ENCODE results near the gene NPFF.

NPFF gene

DNA sequence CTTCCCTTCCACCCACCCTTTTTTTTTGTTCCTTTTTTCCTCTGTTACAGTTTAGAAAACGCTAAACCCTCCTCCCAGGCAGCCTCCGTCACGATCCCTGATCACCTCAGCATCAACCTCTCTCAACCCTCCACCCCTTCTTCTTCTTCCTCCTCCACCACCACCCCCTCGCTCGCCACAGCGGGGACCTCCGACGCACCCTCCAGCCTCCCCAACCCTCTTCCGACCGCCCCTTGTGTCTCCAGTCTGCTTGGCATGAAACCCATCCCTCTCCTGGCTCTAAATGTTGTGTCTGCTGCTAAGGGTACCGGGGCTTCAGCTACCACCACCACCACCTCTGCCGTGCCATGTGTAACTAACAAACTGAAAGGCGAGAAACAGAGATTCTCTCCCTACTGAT is 32.5 kb downstream of the NPFF start:
- DNase-seq (ENCODE audit: low spot score): no peak

DNA sequence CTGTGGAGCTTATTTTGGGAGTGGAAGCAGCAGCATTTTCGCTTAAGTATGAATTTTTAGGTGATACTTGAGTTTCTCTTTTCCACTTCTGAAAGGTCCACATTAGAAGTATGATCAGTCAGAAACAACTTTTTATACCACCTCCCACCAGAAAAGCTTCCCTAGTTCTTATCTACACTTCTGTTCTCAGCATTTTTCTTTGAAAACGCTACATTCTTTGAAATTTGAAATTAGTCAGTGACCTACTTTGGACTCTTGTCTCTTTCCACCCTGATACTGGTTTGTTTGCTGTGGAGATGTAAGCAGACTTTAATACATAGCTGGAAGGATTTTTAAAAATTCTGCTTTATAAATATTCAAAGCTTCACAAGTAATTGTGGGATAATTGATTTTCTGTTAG is 33.2 kb downstream of the NPFF start:
- DNase-seq (ENCODE audit: low spot score): no peak

DNA sequence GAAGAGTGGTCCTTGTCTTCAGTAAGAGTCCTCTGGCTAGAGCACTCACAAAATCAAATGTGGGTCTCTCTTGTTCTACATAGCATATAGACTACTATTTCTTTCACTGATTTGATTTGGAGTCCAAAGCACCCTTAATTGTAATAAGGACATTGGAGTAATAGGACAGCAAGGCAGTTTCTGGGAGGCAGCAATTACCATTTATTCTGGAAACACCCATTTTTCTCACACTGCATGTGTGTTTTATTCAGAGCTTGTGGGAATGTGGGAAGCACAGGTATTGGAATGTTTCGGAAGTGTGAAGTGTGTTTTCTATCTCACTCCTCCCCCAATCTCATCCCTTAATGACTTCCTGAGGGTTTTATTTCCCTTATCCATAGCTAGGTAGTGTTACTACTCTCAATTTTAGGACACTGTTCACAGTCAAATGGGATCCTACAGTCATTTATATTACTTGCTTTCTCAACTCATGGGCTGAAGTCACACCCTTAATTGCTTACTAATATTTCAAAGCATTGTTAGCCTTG is 35.2 kb downstream of the NPFF start:
- no peak for DNase-seq (ENCODE audit: low spot score)

DNA sequence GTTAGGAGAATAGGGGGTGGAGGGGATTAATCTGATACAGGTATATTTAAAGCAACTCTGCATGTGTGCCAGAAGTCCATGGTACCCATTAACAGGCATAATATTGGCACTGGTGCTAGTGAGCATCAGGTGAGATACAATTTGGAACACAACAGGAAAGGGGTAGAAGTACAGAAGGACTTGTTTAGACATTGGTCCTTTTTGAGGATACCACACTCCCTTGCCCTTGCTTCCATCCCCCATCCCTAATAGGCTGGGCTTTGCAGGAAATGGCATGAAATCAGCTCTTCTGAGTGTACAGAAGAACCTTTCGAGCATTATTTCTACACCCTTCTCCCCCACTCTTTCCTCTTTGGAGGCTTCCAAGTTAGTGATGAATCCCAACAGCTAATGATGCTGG is 39.0 kb downstream of the NPFF start:
- DNase-seq (ENCODE audit: low spot score): no peak

DNA sequence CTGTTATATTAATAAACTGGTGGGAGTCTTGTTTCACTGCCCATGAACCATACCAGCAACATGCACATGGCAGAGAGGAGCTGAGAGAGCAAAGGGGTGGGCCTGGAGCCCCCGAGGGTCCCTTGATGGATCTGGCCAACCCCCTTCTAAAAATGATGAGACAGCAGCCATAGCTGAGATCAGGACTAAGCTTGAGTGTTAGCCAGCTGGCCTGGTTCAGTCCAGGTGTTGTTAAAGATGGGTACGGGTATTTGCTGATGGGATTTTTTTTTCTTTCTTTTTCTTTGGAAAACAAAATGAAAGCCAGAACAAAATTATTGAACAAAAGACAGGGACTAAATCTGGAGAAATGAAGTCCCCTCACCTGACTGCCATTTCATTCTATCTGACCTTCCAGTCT is 39.4 kb downstream of the NPFF start:
- no peak for DNase-seq (ENCODE audit: low spot score)

DNA sequence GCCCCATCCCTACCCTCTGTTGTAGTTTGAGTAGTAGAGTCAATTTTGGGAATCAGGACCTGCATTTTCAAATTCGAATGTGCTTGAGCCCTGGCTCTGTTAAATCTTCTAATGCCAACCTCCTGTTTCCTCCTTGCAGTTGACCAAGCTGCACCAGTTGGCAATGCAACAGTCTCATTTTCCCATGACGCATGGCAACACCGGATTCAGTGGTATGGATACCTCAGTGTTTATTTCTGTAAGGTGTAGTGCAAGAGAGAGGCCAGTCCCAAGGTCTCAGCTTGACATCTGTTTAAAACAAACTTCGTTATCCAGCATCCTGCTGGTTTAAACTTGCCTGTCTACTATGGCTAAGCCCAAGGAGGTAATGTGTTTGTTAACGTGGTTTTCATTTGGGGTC is 40.2 kb downstream of the NPFF start:
- no peak for DNase-seq (ENCODE audit: low spot score)

DNA sequence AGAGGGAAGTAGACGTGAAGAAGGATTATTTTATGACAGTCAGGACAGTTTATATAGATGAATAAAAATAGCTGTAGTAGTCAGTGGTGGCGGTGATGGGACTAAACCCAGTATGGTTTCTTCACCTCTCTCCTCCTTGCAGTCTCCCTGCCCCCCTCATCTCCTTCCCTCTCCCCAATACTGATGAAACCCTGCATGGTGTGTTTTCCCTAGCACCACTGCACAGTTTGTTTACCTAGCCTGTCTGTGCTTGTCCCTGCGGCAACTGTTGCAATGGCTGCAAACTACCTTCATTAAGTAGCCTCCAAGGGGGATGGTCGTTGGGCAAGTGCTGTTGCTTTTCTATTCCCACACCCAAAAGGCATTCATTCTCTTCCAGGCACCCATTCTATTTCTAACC is 40.6 kb downstream of the NPFF start:
- DNase-seq (ENCODE audit: low spot score): no peak

DNA sequence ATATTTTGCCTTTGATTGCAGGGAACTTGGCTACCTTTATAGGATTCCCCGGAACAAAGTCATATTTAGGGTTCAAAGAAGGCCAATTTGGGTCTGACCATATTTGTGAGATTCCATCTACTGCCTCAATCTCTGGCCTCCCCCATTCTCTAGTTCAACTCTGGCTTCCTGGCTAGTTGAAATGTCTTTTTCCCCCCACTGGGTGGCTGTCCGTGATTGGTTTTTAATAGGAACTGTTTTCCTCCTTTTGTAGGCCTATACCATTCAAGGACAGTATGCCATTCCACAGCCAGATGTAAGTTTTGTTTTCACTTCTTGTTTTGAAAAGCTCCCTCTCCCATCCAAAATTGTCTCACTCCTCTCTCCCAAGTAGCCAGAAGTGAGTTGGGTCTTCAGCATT is 41.6 kb downstream of the NPFF start:
- DNase-seq (ENCODE audit: low spot score): no peak

DNA sequence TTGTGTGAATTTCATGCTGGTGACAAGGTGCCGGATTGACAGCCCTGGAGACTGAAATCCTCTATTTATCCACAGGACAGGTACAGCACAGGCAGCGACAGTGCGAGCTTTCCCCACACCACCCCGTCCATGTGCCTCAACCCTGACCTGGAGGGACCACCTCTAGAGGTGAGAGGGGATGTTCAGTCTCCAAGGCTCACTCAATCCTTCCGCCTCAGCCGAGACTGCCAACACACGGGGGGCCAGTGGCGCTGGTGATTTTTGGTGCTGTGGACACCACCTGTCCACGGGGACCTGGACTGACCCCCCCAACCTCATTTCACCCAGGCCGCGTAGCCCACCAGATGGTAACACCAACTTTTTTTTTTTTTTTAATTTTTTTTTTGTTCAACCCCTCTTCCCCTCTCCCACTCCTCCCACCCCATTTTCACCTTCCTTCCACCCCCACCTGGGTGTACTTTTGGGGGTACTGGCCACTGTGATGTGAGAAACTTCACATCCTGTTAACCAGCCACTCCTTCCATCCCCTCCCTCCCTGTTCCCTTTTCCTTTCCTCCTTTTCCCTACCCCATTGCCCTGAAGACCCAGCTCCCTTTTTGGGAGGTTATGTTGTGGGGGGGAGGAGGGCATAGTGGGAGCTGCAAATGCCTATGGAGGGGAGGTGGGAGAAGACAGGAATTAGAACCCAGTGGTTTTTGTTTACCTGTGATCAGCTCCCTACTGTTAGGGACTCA is 42.4 kb downstream of the NPFF start:
- no peak for DNase-seq (ENCODE audit: low spot score)

DNA sequence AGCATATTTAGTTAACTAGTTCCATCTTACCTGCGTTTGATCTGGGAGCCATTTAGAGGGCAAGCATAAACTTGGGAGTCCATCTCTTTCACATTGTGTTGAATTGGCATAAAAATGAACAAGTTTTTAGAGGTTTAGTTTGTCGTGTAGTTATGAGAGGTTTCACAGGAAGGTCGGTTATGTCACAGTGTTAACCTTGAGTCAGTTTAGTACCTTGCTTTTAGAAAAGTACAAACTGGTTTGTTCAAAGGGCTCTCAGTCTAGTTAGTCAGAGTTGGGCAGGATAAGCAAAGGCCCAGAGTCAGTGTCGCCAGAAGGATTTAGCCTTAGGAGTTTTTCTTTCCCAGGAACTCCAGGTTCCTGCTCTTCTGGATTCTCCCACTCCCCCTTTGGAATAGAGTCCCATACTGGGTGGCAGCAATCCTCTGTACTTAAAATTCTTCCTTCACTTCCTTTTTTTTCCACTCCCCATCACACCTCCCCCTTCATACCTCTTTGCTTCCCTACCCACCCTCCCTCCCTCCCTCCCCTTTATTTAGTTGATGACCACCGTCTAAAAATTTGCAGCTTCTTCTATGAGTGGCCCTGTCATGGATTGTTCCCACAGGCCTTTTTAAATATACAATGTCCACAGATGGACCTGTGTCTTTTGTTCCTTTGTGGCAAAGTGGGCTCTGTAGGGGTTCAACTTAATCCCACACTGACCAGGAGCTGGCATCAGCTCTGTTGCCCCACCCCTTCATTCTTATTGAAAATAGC is 43.3 kb downstream of the NPFF start:
- no peak for DNase-seq (ENCODE audit: low spot score)

DNA sequence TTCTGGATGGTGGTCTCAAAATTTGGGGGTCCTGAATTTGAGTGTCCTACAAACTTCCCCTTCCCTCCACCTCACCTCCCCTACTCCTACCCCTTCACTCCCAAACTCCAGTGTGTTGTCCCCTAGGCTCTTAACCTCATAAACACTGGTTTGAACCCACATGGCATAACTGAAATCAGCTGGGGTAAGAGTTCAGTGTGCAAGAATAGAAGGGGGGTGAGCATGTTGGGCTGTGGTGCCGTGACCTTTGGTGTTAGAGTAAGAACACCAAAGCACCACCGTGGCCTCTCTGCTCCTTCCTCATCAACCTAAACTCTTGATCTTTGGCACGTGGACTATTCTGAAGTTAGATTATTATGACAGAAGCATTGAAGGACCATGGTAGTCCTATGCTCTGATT is 44.3 kb downstream of the NPFF start:
- no peak for DNase-seq (ENCODE audit: low spot score)

DNA sequence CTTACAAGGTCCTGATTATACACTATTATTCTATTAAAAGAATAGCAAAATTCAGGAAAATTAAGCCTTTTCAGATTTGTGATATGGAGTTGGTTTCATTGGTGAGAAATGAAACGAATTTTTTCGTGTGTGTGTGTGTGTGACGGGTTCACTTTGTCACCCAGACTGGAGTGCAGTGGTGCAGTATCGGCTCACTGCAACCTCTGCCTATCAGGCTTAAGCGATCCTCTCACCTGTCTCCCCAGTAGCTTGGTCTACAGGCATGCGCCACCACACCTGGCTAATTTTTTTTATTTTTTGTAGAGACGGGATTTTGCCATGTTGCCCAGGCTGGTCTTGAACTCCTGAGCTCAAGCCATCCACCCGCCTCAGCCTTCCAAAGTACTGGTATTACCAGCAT is 45.7 kb downstream of the NPFF start:
- DNase-seq (ENCODE audit: low spot score): no peak

DNA sequence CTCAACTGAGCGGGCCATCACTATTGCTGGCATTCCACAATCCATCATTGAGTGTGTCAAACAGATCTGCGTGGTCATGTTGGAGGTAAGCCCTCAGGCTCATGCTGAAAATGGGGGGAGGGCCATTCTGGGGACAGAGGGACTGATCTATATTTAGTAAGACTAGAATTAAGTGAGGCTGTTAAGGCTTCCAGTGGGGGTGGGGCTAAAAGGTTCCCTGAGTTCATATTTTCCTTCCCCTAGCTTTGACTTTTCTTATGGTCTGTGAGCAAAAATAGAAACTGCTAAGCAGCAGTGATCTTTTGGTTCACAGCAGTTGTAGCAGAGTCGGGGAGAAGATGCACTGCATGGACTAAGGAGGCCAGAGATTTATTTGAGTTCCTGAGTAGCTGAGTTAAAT is 46.2 kb downstream of the NPFF start:
- no peak for DNase-seq (ENCODE audit: low spot score)

DNA sequence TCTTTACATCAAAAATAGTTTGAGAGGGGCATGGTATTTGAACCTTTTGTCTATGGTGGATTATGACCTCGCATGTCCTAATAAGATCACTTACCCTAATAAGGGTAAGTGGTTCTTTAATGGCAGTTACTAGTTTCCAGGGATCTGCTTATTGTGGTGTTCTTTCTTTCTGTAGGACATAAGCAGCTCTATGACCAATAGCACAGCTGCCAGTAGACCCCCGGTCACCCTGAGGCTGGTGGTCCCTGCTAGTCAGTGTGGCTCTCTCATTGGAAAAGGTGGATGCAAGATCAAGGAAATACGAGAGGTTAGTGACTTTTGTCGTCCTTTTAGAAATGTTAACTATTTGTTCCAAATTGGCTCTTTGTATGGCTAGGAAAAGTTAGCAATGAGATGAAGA is 48.2 kb downstream of the NPFF start:
- no peak for DNase-seq (ENCODE audit: low spot score)
